ENCODE data around the gene GPC3.

The GPC3 gene

DNA sequence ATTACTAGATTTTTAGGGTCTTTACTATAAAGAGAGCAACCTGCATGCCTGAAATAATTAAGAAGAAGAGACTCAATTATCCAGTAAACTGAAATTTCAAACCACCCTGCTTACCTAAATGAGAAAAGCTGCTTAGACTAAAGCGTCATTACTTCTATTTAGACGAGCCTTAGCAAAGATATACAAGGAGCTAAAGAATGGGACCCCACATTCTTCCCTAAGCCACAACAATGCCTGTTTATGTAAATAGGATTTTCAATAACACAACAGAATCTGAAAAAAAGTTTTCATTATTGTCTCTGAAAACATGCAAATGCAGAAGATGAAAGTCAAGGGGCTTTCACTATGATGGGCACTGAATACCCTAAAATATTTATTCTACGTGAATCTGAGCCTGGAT lies 16.2 kb downstream of the GPC3 start:
- DNase-seq (ENCODE audit: low read depth, low spot score): no peak

DNA sequence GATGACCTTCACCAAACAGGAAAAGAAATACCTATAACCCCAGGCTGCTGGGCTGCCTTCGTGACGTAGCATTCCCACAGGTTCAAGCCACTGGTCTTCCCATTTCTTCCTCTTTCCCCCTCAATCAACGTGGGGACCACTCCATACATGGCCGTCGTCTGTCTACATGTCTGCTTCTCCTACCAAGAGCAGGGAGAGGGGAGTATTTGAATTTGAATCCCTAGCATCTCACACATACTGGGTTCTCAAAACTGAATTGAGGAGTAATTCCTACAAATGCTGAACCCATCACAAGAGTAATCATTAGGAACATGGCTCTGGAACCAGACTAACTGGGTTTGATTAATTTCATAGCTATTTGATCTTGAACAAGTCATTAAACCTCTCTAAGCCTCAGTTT lies 17.3 kb downstream of the GPC3 start:
- DNase-seq (ENCODE audit: low read depth, low spot score): no peak

GRCh38 chrX:133966199-133966598 lies 19.2 kb downstream of the GPC3 start:
- no peak for DNase-seq (ENCODE audit: low read depth, low spot score)

DNA sequence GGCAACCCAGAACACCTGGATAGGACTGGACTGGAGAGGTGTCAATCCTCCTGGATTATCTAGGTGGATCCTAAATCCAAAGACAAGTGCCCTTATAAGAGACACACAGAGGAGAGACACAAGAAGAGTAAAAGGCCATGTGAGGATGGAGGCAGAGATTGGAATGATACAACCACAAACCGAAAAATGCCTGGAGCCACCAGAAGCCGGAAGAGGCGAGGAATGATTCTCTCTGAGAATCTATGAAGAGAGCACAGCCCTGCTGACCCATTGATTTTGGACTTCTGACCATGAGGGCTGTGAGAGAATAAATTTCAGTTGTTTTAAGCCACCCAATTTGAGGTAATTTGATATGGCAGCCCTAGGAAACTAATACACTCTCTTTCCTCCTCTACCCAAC lies 20.1 kb downstream of the GPC3 start:
- no peak for DNase-seq (ENCODE audit: low read depth, low spot score)

DNA sequence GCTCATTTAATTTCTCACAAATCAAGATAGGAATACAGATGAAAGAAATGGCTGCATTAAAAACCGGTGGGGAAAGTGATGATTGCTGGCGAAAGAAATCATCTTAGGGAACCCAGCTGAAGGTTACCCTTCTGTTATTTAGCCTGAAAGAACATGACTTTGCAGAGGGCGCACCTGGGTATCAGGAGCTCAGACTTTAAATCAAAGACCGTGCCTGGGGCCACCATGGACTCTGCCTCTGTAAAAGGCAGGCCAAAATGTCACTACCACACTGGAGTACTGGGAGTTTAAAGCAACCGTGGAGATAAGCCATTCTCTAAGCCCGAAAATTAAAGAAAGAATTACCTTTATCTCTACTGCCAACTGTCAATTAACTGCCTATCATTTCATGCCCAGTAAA lies 24.3 kb downstream of the GPC3 start:
- no peak for DNase-seq (ENCODE audit: low read depth, low spot score)

DNA sequence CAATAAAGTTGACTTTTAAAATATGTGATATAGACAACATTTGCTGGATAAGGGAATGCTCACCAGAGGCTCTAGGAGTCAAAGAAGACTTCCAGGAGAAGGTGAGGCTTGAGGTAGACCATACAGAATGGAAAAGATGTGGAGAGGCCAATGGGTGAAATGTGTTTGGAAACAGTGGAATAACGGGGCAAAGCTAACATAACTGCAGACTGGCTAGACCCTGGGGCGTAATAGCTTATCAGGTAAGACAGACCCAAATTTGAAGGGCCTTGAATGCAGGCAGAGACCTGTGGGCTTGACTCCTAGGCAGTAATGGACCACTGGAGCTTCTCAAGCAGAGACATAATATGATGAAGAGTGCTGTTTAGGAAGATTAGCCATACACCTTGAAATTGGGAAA lies 25.4 kb downstream of the GPC3 start:
- DNase-seq (ENCODE audit: low read depth, low spot score): no peak

DNA sequence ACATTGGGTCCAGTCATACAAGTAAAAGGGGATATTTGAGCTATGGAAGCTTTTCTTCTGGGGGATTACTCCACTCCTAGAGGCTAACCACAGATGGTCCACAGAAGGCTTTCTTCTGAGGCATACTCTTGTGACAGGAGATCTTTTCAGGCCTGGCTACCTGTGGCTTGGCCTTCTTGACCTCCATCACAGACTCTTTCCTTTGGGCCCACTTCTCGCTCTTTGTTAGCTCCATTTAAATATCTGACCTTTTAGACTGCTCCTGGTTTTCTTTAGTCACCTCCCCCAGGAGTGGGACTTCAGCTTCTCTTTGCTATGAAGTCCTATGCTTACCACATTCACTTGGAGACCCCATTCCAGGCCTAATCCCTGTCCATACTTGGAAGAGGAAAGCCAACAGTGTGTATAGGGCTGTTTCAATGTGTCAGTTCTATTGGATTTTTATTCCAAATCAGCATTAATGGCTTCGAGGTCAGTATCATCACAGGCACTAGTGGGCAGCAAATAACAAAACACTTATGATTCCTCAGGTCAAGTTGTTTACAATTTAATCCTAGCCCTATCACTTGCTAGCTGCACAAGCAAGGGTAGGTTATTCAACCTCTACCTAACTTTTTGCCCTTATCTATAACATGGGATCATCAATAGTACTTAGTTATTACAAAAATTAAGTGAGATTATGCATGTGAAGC lies 26.3 kb downstream of the GPC3 start:
- DNase-seq (ENCODE audit: low read depth, low spot score): no peak

DNA sequence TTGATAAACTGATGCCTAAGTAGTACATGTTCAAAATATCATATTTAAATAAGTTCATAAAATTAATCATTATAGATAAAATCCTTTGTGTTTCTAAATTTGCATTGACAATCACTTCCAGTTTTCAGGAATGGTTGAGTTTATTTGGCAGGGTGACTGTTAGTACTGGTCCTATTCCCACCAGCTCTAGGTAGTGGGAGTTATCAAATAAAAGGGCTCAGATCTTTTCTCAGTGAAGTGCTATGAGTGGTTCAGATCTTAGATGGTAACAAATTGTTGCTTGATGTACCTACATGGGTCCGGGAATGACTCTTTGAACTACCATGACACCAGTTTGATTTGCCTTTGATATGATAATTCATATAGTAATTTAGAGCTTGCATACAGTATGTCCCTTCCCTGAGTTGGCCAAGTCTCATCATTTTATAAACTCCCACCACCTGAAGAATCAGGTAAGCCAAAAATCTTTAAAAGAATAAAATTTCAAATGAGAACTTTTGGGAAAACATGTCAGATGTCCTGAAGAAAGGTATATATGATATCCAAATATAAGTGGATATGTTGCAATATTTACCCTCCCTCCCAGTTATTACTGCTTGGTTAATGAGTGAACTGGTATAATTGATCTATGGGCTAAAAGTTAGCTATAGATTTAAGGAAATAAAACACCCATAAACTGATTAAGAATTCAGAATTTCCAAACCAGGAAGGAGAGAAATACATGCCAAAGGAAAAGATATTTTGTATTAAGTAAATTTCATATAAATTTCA lies 28.6 kb downstream of the GPC3 start:
- DNase-seq (ENCODE audit: low read depth, low spot score): no peak

DNA sequence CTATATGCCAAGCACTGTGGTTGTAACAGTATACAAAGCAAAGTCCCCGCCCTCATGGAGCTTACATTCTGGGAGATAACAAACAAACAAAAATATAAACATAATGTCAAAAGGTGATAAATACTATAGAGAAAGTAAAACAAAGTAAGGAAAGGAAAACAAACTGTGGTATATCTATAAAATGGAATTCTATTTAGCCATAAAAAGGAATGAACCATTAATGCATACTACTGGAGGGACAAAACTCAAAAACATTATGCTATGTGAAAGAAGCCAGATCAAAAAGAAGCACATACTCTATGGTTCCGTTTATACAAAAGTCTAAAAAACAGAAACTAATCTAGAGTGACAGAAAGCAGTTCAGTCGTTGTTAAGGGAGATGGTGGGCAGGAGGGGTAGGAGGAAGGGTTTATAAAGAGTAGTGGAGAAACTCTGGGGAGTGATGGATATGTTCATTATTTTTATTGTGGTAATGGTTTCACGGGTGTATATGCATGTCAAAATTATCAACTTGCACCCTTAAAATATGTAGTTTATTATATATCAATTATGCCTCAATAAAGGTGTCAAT lies 31.5 kb downstream of the GPC3 start:
- no peak for DNase-seq (ENCODE audit: low read depth, low spot score)

DNA sequence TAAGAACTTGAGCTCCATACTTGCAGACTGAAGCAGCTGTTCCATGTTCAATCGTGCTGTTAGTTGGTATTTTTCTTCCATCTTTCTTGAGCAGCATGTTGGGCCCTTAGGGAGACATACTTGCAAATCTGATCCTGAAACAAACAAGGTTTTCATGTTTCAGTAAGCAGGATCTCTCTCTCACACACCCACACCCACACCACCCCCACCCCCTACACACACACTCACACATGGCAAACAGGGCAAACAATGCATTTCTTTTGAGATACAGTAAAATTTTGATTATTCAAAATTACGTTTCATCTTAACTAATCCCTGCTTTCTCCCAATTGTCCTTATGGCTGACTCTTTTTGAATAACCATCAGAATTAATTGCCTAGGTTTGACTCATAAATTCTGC lies 32.3 kb downstream of the GPC3 start:
- DNase-seq (ENCODE audit: low read depth, low spot score): no peak

GRCh38 chrX:133951098-133951497 lies 34.3 kb downstream of the GPC3 start:
- DNase-seq (ENCODE audit: low read depth, low spot score): no peak

- no peak for DNase-seq (ENCODE audit: low read depth, low spot score)
Observed at GRCh38 chrX:133950214-133950613, 35.2 kb downstream of the GPC3 start.

- no peak for DNase-seq (ENCODE audit: low read depth, low spot score)
Observed at GRCh38 chrX:133948895-133949294, 36.5 kb downstream of the GPC3 start.

GRCh38 chrX:133947996-133948395 lies 37.4 kb downstream of the GPC3 start:
- no peak for DNase-seq (ENCODE audit: low read depth, low spot score)

GRCh38 chrX:133947022-133947421 lies 38.4 kb downstream of the GPC3 start:
- DNase-seq (ENCODE audit: low read depth, low spot score): no peak

DNA sequence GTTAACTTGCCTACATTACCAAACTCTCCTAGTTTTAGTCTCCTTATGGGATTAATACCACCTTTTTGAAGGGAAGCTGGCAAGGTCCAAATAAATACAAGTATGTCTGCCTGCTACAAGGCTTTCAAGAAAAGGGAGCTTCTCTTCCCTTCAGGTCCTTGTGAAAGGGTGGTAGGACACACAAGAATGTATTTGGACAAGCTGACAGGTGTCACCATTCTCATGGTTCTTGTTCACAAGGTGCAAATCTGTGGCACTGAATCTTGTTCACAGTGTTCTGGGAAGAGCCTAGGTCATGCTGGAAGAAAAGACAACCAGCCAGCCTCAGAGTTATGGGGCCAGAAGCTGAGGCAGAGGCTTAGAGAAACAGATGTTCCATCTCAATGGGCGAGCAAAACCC lies 41.9 kb downstream of the GPC3 start:
- DNase-seq (ENCODE audit: low read depth, low spot score): no peak

DNA sequence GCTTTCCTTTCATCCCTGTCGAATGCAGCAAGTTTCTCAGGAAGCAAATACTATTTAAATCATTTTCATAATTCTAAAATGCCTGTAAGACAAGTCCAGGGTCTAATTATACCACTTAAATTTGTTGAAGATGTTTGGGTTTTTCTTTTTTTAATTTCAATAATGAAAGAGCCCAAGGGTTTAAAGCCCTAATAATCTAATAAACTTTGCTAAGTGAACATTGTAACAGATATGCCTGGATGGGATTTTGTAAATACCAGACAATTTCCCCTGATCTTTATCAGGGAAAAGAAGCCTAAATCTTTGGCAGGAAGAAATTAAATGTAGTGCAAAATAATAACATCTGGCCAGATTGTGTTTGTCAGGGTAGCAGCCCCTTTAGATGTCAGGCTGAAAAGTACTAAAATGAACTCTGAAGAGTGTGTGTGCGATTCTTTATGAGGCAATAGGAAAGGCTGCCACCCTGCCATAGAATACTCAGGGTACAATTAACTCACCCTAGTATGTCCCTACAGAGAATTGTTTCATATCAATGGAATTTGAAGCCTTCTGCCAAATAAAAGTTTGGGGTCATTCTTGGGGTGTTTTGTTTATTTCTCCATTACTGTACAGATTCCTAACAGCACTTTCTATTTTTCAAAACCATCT lies 45.6 kb downstream of the GPC3 start:
- no peak for DNase-seq (ENCODE audit: low read depth, low spot score)

GRCh38 chrX:133938530-133938929 lies 46.9 kb downstream of the GPC3 start:
- no peak for DNase-seq (ENCODE audit: low read depth, low spot score)

- no peak for DNase-seq (ENCODE audit: low read depth, low spot score)
Observed at GRCh38 chrX:133937022-133937421, 48.4 kb downstream of the GPC3 start.

DNA sequence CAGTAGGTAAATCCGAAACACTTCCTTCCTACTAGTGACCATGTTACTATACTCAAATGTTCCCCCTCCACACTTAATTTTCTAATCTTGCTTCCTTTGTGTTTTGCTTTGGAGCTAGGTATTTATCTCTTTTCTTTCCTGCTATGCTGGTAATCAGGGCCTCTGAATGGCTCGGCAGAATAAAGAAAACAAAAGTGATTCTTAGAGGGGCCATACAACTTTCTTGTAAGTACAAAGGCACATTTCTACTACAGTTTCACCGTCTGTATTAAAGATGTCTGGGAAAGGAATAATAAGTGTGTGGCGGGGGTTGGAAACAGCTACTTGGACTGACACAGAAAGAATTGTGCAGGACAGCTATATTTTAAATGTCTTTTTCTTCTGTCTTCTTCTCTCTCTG lies 50.3 kb downstream of the GPC3 start:
- DNase-seq (ENCODE audit: low read depth, low spot score): no peak

DNA sequence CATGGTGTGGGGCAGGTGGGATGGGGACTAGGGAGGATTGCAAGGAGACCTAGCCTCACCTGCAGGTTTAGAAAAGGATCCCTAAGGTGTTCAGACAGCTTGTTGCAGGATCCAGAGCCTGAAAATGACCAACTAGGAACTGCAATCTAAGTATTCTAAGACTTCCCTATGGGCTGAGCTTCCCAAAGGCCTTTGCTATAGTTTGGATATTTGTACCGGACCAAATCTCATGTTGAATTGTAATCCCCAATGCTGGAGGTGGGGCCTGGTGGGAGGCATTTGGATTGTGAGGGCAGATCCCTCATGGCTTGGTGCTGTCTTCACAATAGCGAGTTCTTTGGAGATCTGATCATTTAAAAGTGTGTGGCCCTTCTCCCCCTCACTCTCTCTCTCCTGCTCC lies 52.1 kb downstream of the GPC3 start:
- DNase-seq (ENCODE audit: low read depth, low spot score): no peak

GRCh38 chrX:133929836-133930464 lies 55.4 kb downstream of the GPC3 start:
- DNase-seq (ENCODE audit: low read depth, low spot score): no peak

Data from activated naive CD8-positive, alpha-beta T cell treated with anti-CD3 and anti-CD28 coated beads, Interleukin-2, amount 50 U/mL, for 16 hours (primary cell).